Stimulated activated CD4-positive, alpha-beta T cell treated with anti-CD3 and anti-CD28 coated beads, TNF-alpha, amount 100 ng/mL, for 24 hours (primary cell): Measurements from ENCODE around the gene AGPAT1.
"Not testable (repeated sequence)": the region's sequence is repeated elsewhere in the genome, so short reads cannot be mapped to it uniquely, and the experiment has no call there.

Experiments
- DNase-seq, 3 experiments: peaks; one replicate each; pipeline ENCODE4 v3.0.0-alpha.2; 2020; ENCODE audit warnings: low read depth in 3 of 3

The AGPAT1 gene, protein sequence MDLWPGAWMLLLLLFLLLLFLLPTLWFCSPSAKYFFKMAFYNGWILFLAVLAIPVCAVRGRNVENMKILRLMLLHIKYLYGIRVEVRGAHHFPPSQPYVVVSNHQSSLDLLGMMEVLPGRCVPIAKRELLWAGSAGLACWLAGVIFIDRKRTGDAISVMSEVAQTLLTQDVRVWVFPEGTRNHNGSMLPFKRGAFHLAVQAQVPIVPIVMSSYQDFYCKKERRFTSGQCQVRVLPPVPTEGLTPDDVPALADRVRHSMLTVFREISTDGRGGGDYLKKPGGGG

DNA sequence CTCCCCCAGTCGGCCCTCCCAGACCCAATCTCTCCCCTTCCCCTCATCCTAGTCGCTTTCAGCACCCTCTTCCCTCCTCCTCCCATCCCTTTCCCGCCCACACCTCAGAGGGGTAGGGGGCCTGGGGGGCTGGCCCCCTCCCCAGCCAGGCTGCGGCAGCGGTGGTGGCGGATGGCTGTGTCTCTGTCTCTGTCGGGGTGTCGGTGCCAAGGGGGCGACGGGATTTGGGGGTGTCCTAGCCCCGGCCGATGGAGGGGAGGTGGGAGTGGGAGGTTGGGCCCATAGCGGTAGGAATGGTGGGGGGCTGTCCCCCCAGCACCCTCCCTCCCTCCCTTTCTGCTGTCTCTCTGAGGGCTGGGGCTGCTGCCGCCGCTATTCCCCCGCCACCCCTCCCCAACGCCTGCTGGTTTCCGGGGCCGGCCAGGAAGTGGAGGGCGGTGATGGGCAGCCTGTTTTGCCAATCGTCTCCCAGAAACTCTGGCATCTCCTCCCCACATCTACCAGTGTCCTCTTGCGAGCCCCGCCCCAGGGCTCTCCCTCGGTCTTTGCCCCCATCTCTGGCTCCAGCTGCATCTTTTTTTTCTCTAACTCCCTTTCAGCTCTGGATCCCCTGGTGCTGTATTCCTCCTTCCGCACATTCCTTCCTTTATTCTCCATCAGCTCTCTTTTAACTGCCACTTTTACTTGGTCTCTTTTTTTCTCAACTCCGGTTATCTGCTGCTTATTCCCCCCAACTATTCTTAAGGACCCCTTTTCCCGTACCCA is at the start of gene AGPAT1:
Gene AGPAT1, minus strand, starts transcription at position 374 of the 765 bp plus-strand sequence. CDS start 4,588 bp downstream, outside the sequence.
- DNase-seq, result peak; percentile 92 to 98 (median 94)

DNA sequence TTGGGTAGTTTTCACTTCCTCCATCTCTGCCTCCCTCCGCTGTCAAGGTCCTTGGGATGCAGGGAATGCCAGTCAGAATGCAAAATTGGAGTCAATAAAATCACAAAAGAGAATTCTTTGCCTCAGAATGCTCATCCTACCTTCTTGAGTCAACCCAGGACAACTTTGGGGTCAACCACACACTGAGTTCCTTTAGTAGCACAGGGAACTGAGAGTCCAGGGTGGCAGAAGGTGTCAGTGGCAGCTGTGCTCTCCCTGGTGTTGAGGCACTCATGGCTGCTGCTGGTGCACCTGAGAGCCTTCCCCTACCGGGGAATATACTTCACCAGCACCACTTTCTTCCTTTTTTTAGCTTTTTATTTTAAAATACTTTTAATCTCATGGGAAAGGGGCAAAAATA is 48.8 kb upstream of the AGPAT1 start:
- DNase-seq, result no peak

DNA sequence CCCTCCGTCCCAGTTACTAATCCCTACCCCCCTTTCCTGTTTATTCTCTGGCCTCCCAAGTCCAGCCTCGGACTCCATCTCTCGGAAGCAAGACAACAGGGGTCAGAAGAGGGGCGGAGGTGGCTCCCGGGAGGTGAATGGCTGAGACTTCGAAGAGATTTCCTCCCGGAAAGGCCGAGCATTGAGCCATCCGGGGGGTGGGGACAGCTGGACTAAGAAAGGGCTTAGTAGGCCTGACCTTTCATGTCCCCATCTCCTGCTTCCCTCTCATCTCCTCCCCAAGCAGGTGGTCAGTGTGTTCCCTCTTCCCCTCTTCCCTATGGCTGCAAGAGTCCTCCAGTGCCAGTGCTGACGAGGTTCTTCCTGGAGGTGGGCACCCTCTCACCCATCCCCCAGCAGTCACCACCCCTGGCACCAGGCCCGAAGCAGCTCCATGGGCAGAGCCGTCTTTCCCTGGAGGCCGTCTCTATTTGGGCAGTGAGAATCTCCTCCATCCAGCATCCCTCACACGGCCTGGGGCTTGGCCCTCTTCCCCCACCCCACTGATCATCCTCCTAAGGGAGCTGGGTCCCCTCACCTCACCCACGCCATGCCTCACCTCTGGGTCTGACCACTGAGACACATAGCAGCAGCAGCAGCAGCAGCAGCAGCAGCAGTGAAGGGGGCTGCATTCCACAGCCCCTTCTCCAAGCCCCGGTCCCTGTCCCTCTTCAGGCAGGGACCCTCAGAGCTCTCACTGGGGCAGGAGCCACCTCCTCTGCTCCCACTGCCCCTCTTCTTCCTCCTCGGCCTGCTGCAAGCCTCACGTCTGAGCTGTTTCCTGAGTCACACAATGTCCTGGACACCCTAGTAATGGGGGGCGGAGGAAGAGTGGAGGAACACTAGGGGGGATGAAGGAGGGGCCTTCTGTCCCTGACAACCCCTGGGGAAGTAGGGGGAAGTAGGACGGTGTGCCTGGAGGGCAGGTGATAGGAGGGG is 47.7 kb upstream of the AGPAT1 start, which contains the start of gene NOTCH4:
Gene NOTCH4, minus strand, starts transcription at position 810 of the 978 bp plus-strand sequence. Its CDS starts 139 bp downstream, at position 671.
- DNase-seq, result no peak

DNA sequence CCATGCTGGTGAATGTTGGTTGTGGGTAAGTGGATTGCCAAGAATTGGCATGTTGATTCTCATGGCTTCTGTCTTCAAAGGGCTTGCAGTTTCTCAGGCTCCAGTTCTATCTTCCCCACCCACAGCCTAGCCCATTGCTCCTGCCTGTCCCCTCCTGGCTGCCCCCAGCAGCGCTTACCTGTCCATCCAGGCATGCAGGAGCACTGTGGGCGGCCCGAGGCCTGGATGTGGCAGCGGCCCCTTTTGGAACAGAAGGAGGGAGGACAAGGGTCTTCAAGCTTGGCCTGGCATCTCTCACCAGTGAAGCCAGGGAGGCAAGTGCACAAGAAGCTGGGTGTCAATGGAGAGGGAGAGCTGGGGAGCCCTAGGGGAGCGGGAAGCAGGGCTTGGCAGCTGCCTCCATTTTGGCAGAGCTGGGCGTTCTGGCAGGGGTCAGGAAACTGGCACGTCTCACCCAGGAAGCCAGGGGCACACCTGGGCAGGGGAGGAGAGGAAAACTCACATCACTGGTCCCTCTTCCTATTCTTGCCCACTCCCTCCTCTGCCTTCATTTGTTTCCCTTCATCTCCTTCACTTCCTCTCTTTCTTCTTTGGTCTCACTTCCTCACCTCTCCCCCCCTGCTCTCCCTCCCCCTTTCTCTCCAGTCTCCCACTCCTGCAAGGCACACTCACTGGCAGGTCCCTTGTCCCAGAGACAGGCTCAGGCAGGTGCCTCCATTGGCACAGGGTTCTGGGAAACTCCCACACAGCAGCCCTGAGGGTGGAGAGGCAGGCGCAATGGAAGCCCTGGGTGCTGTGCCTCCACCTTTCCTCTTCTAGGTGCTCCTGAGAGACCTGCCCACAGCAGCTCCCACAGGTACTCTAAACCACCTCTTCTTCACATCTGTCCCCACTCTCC is 46.7 kb upstream of the AGPAT1 start:
- DNase-seq, result no peak

- DNase-seq, result no peak
Measured at GRCh38 chr6:32220021-32220420, 44.1 kb upstream of the AGPAT1 start.

DNA sequence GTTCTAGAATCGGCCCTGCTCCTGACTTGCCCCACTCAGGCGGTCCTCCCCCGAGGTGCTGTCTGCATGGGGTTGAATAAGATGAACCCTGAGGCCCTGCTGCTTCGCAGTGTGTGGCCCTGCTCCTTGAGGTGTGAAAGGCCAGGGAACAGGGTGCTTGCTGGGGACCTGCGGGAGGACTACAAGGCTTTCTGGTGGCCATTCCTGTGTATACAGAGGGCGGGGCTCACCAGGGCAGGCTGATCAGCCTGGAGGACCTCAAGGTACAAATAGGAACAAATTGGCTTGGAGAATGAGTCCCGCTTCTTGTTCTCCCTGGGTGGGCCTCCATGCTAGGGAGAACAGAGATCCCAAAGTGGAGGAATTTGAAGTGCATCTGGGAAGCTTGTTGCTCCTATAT is 42.3 kb upstream of the AGPAT1 start:
- DNase-seq, result no peak

GRCh38 chr6:32216998-32217397 is 41.1 kb upstream of the AGPAT1 start:
- DNase-seq, result no peak

GRCh38 chr6:32216285-32216684 is 40.4 kb upstream of the AGPAT1 start:
- no peak for DNase-seq

- DNase-seq, result no peak
Measured at GRCh38 chr6:32215617-32216016, 39.7 kb upstream of the AGPAT1 start.

GRCh38 chr6:32214126-32214525 is 38.2 kb upstream of the AGPAT1 start:
- DNase-seq, result no peak

GRCh38 chr6:32213649-32214048 is 37.8 kb upstream of the AGPAT1 start:
- DNase-seq, result no peak

GRCh38 chr6:32212076-32212760 is 36.3 kb upstream of the AGPAT1 start:
- DNase-seq, result no peak

DNA sequence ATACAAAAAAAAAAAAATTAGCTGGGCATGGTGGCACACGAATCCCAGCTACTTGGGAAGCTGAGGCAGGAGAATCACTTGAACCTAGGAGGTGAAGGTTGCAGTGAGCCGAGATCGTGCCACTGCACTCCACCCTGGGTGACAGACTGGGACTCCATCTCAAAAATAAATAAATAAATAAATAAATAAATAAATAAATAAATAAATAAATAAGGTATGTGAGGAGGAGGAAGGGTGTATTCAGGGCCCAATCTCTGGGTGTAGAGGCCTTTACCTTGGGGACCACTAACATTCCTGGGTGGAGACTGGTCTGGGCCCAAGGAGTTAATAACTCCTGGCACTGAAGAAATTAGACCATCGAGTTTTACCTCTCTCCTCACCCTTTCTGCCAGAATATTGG is 35.5 kb upstream of the AGPAT1 start:
- DNase-seq, result not testable (repeated sequence)

DNA sequence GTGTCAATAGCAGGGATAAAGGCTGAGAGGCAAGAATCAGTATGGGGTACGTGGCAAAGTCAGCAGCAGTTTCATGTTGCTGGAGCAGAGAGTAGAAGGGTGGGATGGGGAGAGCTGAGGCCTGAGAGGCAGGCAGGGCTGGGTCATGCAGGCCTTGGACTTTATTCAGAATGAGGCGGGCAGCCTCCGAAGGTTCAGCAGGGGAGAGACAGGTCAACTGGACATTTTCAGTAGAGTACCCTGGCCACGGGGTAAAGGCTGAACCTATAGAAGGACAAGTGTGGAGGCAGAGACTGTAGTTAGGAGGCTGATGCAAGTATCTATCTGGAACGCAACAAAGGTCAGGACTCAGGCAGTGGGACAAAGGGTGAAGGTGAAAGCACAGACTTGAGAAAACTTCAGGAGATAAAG is 34.3 kb upstream of the AGPAT1 start:
- DNase-seq, result no peak

DNA sequence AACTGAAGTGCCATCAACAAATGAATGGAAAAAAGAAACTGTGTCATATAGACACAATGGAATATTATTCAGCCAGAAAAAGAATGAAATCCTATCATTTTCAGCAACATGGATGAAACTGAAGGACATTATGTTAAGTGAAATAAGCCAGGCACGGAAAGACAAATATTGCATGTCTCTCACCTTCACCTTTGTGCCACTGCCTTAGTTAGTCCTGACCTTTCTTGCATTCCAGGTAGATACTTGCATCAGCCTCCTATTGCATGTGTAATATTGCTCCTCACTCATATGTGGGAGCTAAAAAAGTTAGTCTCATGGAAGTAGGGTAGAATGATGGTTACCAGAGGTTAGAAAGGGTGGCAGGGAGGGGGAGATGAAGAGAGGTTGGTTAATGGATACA is 33.1 kb upstream of the AGPAT1 start:
- DNase-seq, result no peak

DNA sequence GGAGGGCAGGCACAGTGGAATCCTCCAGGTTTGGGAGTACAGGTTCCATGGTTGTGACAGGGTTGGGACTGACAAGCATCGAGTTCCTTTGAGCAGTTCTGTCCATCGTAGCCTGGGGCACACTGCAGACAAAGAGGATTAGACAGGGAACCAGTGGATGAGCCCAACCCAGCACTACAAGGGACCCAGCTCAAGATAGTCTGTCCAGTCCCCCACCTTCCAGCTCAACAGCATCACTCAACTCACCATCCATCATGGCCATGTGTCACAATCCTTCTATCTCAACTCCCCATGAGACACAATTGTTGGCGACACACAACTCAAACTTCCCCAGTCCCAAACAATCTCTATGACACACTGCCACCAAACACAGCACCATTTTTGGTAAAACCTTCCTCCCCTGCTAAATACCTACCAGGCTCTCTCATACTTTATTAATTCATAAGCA is 28.4 kb upstream of the AGPAT1 start:
- DNase-seq, result no peak

DNA sequence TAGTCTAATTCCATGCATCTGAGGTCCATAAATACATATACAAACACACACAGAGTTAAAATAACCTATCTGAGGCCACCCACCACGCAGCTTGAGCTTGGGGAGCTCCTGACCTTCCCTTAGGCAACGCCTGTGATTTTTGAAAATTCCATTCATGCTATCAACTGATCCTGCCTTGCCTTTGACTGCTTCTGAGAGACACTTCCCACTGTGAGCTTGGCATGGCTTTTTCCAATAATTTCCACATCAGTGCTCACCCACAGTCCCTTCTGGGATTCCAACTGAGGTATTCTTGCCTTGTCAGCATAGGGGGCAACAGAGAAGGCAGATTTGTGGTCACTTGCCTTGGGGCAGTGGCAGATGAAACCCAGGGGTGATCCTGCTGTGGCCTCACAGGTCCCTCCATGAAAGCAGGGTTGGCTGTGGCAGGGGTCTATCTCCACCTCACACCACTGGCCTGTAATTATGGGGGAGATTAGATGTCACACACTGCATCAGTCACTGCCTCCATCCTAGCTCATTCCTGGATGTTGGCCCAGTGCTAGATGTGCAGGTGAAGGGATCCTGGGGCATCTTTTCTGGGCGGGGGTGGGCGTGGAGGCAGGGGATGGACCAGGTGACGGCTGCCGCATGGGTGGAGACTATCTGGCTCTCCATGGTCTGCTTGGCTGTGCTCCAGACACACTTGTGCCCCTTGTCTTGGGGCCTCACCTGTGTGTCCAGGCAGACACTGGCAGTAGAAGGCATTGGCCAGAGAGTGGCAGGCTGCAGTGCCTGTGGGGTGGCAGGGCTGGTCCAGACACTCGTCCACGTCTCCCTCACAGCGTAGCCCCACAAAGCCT is 27.8 kb upstream of the AGPAT1 start:
- DNase-seq, result no peak

- DNase-seq, result no peak
Measured at GRCh38 chr6:32202186-32202585, 26.3 kb upstream of the AGPAT1 start.
